HFFc6 (cell line): ENCODE measurements around the gene KNCN. TPM values are rescaled to one million over a fixed set of nuclear protein-coding genes. Genes with fewer than 3 reads are reported as not detected.

Experiments
- DNase-seq: peaks from one replicate; pipeline ENCODE4 v3.0.0-alpha.2; 2018
- H3K27ac Mint-ChIP-seq: 2 replicates; pipeline ENCODE4 v1.8.0; 2020; ENCODE audit warnings: mild to moderate bottlenecking, mixed read lengths
- H3K27me3 Mint-ChIP-seq: 2 replicates; pipeline ENCODE4 v1.8.0; 2021; ENCODE audit warnings: mild to moderate bottlenecking, moderate library complexity, mixed read lengths; ENCODE audit not compliant: insufficient read depth
- H3K36me3 Mint-ChIP-seq: 2 replicates; pipeline ENCODE4 v1.8.0; 2021; ENCODE audit warnings: low read depth, mixed read lengths
- H3K4me1 Mint-ChIP-seq: 2 replicates; pipeline ENCODE4 v1.8.0; 2020; ENCODE audit warnings: low read depth, mixed read lengths
- H3K4me3 Mint-ChIP-seq: 2 replicates; pipeline ENCODE4 v1.8.0; 2020; ENCODE audit warnings: mild to moderate bottlenecking, moderate library complexity, mixed read lengths
- H3K9me3 Mint-ChIP-seq: 2 replicates; pipeline ENCODE4 v1.8.0; 2020; ENCODE audit warnings: mild to moderate bottlenecking, mixed read lengths
- total RNA-seq, 6 experiments: library from RNA; stranded (reverse); fragmentation: NEBNext Ultra II Directional; extraction: Animal tissue kit (Norgen Biotek cat#: 25700); gene quantifications; 2 replicates in 1 of 6; 3 replicates in 5 of 6; pipeline ENCODE4 v1.2.3, GENCODE V29; 2021
- TF ChIP-seq, protein P1 (sequence below): fragments of 200-600 bp; sonication (generic); IDR thresholded peaks from 2 replicates; pipeline ENCODE4 v1.5.0; 2021; ENCODE audit warnings: antibody characterized with exemption, mild to moderate bottlenecking

Gene KNCN
- total RNA-seq, 6 experiments from 2014 or later: not detected

DNA sequence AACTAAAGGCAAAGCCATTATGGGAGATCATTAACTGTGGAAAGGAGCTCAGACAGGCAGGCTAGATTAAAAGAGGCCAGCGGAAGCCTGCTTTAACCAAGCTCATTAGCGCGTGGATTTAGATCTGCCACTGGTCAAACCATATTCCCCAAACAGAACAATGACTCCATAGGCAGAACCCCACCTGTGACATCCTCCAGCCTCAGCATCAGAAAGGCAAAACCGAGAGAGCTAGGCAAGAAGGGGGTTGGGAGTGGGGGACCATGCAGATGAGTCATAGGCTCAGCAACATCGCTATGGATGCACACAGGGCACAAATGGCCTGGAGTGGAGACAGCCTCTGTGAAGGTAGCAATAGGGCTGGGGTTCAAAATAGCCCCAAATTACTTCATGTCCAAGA lies 32.0 kb upstream of the KNCN start:
- no peaks in the 10 kb centered on the region; the same call in 1 of the 2 replicates for H3K27me3 Mint-ChIP-seq
- H3K9me3 Mint-ChIP-seq: no peaks in the 10 kb centered on the region
- H3K36me3 Mint-ChIP-seq: peaks cover 29% of the 10 kb centered on the region
- H3K27ac Mint-ChIP-seq: no peak overlapping the region
- DNase-seq: no peak
- TF ChIP-seq, protein P1, sequence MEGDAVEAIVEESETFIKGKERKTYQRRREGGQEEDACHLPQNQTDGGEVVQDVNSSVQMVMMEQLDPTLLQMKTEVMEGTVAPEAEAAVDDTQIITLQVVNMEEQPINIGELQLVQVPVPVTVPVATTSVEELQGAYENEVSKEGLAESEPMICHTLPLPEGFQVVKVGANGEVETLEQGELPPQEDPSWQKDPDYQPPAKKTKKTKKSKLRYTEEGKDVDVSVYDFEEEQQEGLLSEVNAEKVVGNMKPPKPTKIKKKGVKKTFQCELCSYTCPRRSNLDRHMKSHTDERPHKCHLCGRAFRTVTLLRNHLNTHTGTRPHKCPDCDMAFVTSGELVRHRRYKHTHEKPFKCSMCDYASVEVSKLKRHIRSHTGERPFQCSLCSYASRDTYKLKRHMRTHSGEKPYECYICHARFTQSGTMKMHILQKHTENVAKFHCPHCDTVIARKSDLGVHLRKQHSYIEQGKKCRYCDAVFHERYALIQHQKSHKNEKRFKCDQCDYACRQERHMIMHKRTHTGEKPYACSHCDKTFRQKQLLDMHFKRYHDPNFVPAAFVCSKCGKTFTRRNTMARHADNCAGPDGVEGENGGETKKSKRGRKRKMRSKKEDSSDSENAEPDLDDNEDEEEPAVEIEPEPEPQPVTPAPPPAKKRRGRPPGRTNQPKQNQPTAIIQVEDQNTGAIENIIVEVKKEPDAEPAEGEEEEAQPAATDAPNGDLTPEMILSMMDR: no peak
- H3K4me1 Mint-ChIP-seq: peaks cover 13% of the 10 kb centered on the region
- H3K4me3 Mint-ChIP-seq: no peak overlapping the region

DNA sequence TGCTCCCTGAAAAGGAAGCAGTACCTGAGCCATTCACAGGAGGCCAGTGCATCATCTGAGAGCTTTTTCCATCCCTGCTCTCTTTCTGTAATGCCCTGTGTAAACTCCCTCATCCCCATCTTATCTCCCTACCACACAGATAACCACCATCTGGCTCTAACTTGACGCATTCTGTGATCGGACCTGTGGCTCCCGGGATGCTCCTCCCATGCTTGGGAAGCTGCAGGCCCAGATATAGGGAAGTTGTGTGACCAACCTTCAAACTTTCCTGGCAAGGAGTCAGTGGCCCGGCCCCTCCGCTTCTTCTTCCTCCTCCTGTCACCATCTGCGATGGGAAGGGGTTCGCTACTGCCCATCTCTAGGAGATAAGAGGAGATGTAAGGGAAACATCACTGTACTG lies 31.5 kb upstream of the KNCN start:
- DNase-seq: no peak
- Mint-ChIP-seq H3K27ac (no peak overlapping the region), H3K4me1 (peaks cover 13% of the 10 kb centered on the region), H3K9me3 (no peaks in the 10 kb centered on the region), H3K36me3 (peaks cover 29% of the 10 kb centered on the region), H3K4me3 (no peak overlapping the region), H3K27me3 (no peaks in the 10 kb centered on the region; the same call in 1 of the 2 replicates)
- TF ChIP-seq, protein P1: no peak

DNA sequence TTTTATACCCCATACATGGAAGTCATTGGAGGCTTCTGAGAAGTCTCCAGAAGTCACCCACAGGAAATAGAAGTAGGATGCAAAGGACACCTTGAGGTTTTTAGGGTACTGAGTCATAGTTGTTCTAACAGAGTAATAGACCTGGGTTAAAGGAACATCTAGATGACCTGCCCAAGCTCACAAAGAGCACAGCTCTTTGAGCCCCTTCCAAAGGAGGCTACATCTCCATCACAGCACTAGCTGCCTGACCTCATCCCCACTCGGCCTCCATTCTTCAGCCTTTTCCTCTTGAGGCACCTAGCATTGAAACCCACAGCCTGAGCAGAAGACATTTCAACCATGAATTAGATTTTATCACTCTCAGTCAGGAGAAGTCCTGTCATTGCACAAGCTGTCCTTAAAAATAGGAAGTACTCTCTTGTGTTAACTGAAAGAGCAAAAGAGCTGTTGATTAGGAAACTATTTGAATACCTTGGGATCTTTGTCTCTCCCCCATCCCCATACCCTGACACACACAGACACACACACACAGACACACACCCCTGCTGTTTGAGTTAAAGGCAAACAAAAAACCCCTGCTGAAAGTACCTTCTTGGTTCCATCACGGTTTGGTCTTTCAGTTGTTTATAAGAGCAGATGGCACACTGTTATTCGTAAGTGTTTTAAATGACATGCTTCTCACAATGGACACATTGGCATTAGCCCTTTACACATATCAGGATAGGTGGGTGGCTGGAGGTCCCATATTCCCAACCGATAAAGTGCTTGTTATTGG lies 30.4 kb upstream of the KNCN start:
- TF ChIP-seq, protein P1: no peak
- Mint-ChIP-seq H3K4me3 (no peak overlapping the region), H3K27ac (no peak overlapping the region)

DNA sequence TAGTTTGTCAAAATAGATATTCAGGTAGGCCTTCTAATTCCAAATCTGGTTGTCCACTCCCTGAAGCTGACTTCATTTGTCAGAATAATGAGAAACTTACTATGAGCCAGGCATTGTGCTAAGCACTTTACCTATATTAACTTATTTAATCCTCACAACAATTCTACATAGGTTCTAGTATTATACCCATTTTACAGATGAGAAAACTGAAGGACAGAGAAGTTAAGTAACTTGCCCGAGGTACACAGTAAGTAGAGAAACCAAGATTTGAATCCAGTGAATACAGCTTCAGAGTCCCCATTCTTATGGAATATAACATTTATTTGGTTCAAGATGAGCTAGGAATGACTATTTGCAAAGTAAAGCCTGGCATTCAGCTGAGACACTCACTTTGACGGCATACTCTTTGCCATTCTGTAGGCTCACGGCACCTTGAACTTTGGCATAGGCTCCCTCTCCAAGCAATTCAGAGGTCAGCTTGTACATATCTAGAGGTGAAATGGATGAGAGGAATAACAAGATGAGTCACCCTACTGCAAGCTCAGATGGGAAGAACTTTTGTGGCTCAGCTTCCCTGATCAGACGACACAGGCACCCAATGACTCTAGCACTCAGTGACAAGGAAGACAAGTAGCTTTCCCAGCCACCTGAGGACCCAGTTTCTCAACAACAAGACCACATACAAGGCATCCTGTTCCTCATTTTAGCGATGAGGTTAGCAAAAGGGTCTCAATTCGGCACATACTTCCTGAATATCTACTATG lies 28.9 kb upstream of the KNCN start:
- Mint-ChIP-seq H3K4me1 (peaks cover 13% of the 10 kb centered on the region), H3K27ac (no peak overlapping the region), H3K36me3 (peaks cover 29% of the 10 kb centered on the region), H3K9me3 (no peaks in the 10 kb centered on the region), H3K27me3 (no peaks in the 10 kb centered on the region; the same call in 1 of the 2 replicates), H3K4me3 (no peak overlapping the region)
- TF ChIP-seq, protein P1: no peak
- no peak for DNase-seq

More for the DNA sequence above, 30.4 kb upstream of the KNCN start:
- DNase-seq: no peak
- H3K36me3 Mint-ChIP-seq: peaks cover 29% of the 10 kb centered on the region
- H3K4me1 Mint-ChIP-seq: peaks cover 13% of the 10 kb centered on the region
- no peaks in the 10 kb centered on the region; the same call in 1 of the 2 replicates for H3K27me3 Mint-ChIP-seq
- H3K9me3 Mint-ChIP-seq: no peaks in the 10 kb centered on the region

DNA sequence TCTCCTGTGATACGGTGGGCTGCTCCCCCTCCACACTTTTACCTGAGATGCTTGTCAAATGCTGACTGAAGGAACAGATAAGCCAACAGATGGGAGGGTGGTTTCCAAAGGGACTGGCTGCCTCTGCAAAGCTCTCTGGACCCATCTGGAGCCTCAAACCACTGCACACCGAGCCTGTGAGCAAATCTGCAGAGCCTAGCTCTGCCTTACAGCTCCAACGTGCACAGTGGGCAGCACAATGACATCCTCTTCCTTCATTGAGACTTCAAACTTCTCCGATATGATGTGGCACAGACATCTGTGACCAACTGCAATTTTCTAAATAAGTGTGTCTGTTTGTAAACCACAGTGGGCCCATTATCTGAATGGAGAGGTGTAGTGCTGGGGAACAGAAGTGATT lies 26.2 kb upstream of the KNCN start:
- DNase-seq: no peak
- H3K36me3 Mint-ChIP-seq: peaks cover 25% of the 10 kb centered on the region
- H3K27ac Mint-ChIP-seq: no peak overlapping the region
- no peaks in the 10 kb centered on the region; the same call in 1 of the 2 replicates for H3K27me3 Mint-ChIP-seq
- no peak overlapping the region for H3K4me3 Mint-ChIP-seq
- no peaks in the 10 kb centered on the region for H3K9me3 Mint-ChIP-seq
- TF ChIP-seq, protein P1: no peak
- H3K4me1 Mint-ChIP-seq: peaks cover 13% of the 10 kb centered on the region
